Measurements from ENCODE around the gene DCK.
"Not testable (repeated sequence)": the region's sequence is repeated elsewhere in the genome, so short reads cannot be mapped to it uniquely, and the experiment has no call there.

The DCK gene

GRCh38 chr4:70999639-71000038 is 6.2 kb downstream of the DCK start:
- not testable (repeated sequence) for DNase-seq

- DNase-seq: not testable (repeated sequence)
Observed at GRCh38 chr4:71001363-71001762, 7.9 kb downstream of the DCK start.

- no peak for DNase-seq
Observed at GRCh38 chr4:71004281-71004851, 10.9 kb downstream of the DCK start.

GRCh38 chr4:71005025-71005424 is 11.6 kb downstream of the DCK start:
- not testable (repeated sequence) for DNase-seq

- no peak for DNase-seq
Observed at GRCh38 chr4:71006203-71006907, 12.9 kb downstream of the DCK start.

- no peak for DNase-seq
Observed at GRCh38 chr4:71008196-71008595, 14.7 kb downstream of the DCK start.

GRCh38 chr4:71009086-71009485 is 15.6 kb downstream of the DCK start:
- DNase-seq: no peak

- DNase-seq: peak in 1 of 58 donors; percentile 4
Observed at GRCh38 chr4:71009890-71010588, 16.6 kb downstream of the DCK start.

GRCh38 chr4:71011451-71011850 is 18.0 kb downstream of the DCK start:
- no peak for DNase-seq

- DNase-seq: not testable (repeated sequence)
Observed at GRCh38 chr4:71017391-71017790, 23.9 kb downstream of the DCK start.

GRCh38 chr4:71020611-71021010 is 27.2 kb downstream of the DCK start:
- no peak for DNase-seq

GRCh38 chr4:71025654-71026053 is 32.2 kb downstream of the DCK start:
- no peak for DNase-seq

- no peak for DNase-seq
Observed at GRCh38 chr4:71026086-71026485, 32.6 kb downstream of the DCK start.

GRCh38 chr4:71027611-71028010 is 34.2 kb downstream of the DCK start:
- no peak for DNase-seq

GRCh38 chr4:71029504-71029903 is 36.1 kb downstream of the DCK start:
- DNase-seq: no peak

GRCh38 chr4:71032106-71032505 is 38.7 kb downstream of the DCK start:
- DNase-seq: not testable (repeated sequence)

- no peak for DNase-seq
Observed at GRCh38 chr4:71045256-71045655, 51.8 kb downstream of the DCK start.

GRCh38 chr4:71049395-71049794 is 55.9 kb downstream of the DCK start:
- no peak for DNase-seq

- DNase-seq: no peak
Observed at GRCh38 chr4:71050809-71051208, 57.4 kb downstream of the DCK start.

GRCh38 chr4:71052034-71052433 is 58.6 kb downstream of the DCK start:
- no peak for DNase-seq

- no peak for DNase-seq
Observed at GRCh38 chr4:71052716-71053115, 59.3 kb downstream of the DCK start.

GRCh38 chr4:71053613-71054012 is 60.2 kb downstream of the DCK start:
- not testable (repeated sequence) for DNase-seq

- DNase-seq: not testable (repeated sequence)
Observed at GRCh38 chr4:71059573-71059972, 66.1 kb downstream of the DCK start.
